Measurements from ENCODE around the gene FBXO46. TPM values are rescaled to one million over a fixed set of nuclear protein-coding genes. Genes with fewer than 3 reads are reported as not detected.

Gene FBXO46
- total and polyA plus RNA-seq, 2 of the 13 experiments (the other 11 are each of a cell fraction or from before 2014, with no cell fraction given), result 6.2 to 6.4 TPM

DNA sequence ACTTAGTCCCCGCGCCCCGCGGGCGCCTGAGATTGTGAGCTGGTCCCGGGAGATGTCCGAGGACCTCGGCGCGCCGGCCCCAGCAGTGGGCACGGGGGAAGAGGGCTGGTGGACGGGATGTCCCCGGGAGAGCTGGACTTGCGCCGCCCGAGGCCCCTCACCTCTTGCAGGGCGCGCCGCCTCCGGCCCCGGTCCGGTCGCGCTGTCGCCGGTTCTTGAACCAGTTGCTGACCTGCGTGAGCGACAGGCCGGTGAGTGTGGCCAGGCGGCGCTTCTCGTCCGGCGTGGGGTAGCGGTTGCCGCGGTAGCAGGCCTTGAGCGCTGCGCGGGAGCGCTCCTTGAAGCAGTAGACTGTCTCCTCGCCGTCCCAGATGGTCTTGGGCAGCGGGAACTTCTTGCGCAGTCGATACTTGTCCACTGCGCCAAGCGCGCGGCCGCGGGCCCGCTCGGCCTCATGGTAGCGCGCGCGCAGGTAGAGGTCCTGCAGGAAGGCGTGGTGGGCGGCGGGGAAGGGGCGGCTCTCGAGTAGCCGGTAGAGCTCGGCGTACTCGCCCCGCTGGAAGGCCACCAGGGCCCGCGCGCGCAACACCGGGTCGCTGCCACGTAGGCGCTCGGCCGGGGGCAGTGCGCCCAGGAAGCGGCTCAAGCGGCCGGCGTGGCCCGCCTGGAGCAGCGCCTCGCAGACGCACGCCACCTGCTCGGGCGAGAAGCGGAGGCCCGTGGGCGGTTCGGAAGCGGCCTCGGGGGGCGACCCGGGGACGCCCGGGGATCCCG, 37.4 kb upstream of the FBXO46 start (continued):
- TF ChIP-seq, protein P1, sequence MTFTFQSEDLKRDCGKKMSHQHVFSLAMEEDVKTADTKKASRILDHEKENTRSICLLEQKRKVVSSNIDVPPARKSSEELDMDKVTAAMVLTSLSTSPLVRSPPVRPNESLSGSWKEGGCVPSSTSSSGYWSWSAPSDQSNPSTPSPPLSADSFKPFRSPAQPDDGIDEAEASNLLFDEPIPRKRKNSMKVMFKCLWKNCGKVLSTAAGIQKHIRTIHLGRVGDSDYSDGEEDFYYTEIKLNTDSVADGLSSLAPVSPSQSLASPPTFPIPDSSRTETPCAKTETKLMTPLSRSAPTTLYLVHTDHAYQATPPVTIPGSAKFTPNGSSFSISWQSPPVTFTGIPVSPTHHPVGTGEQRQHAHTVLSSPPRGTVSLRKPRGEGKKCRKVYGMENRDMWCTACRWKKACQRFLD (CRISPR knock-in tag; IDR thresholded peaks at IDR 0.05; ENCODE audit: borderline replicate concordance), result no peak
- TF ChIP-seq THAP11 (CRISPR knock-in tag; IDR thresholded peaks at IDR 0.05) (peak; percentile 51), PPARG (CRISPR knock-in tag; conservative IDR thresholded peaks at IDR 0.05) (0 out of 2 replicates have a peak, but pooled peaks have one; percentile 8), LCORL (IDR thresholded peaks at IDR 0.05) (no peak), LCORL (CRISPR knock-in tag; IDR thresholded peaks at IDR 0.05) (no peak; the same call in 1 of the 2 replicates), ZNF790 (CRISPR knock-in tag; IDR thresholded peaks at IDR 0.05; ENCODE audit: borderline replicate concordance) (no peak; the same call in 1 of the 2 replicates), ZNF260 (CRISPR knock-in tag; IDR thresholded peaks at IDR 0.05; ENCODE audit: borderline replicate concordance, low read depth) (no peak), ATF1 (CRISPR knock-in tag; IDR thresholded peaks at IDR 0.05) (no peak), ZNF44 (CRISPR knock-in tag; IDR thresholded peaks at IDR 0.05) (no peak), HDAC2 (CRISPR knock-in tag; IDR thresholded peaks at IDR 0.05) (no peak; the same call in 1 of the 2 replicates), ZNF781 (CRISPR knock-in tag; IDR thresholded peaks at IDR 0.05; ENCODE audit: borderline replicate concordance, not compliant biosample characterization) (peak; percentile 60), ZNF761 (CRISPR knock-in tag; conservative IDR thresholded peaks at IDR 0.05) (no peak), ZBTB7A (CRISPR knock-in tag; IDR thresholded peaks at IDR 0.05) (no peak), ZFP36L1 (CRISPR knock-in tag; IDR thresholded peaks at IDR 0.05) (no peak; the same call in none of the 2 replicates), SRF (IDR thresholded peaks at IDR 0.05; ENCODE audit: low read depth, low read length) (no peak), SAP130 (CRISPR knock-in tag; IDR thresholded peaks at IDR 0.05; ENCODE audit: low read depth) (peak; percentile 51), GLI4 (CRISPR knock-in tag; IDR thresholded peaks at IDR 0.05; ENCODE audit: borderline replicate concordance) (no peak), ZNF75D (CRISPR knock-in tag; IDR thresholded peaks at IDR 0.05; ENCODE audit: borderline replicate concordance) (no peak), FLYWCH1 (CRISPR knock-in tag; IDR thresholded peaks at IDR 0.05) (no peak), ZNF446 (CRISPR knock-in tag; IDR thresholded peaks at IDR 0.05) (peak; percentile 67; the same call in 1 of the 2 replicates)
- TF ChIP-seq, protein P2, sequence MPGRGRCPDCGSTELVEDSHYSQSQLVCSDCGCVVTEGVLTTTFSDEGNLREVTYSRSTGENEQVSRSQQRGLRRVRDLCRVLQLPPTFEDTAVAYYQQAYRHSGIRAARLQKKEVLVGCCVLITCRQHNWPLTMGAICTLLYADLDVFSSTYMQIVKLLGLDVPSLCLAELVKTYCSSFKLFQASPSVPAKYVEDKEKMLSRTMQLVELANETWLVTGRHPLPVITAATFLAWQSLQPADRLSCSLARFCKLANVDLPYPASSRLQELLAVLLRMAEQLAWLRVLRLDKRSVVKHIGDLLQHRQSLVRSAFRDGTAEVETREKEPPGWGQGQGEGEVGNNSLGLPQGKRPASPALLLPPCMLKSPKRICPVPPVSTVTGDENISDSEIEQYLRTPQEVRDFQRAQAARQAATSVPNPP (CRISPR knock-in tag; IDR thresholded peaks at IDR 0.05), result no peak
- TF ChIP-seq, protein P3, sequence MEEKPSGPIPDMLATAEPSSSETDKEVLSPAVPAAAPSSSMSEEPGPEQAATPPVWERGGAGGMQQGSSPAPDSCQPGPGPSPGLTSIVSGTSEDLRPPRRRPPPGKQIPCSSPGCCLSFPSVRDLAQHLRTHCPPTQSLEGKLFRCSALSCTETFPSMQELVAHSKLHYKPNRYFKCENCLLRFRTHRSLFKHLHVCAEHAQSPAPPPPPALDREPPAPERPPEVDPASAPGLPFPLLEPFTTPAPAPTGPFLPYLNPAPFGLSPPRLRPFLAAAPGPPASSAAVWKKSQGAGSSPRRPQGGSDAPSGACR (CRISPR knock-in tag; IDR thresholded peaks at IDR 0.05), result no peak
- TF ChIP-seq, protein P4, sequence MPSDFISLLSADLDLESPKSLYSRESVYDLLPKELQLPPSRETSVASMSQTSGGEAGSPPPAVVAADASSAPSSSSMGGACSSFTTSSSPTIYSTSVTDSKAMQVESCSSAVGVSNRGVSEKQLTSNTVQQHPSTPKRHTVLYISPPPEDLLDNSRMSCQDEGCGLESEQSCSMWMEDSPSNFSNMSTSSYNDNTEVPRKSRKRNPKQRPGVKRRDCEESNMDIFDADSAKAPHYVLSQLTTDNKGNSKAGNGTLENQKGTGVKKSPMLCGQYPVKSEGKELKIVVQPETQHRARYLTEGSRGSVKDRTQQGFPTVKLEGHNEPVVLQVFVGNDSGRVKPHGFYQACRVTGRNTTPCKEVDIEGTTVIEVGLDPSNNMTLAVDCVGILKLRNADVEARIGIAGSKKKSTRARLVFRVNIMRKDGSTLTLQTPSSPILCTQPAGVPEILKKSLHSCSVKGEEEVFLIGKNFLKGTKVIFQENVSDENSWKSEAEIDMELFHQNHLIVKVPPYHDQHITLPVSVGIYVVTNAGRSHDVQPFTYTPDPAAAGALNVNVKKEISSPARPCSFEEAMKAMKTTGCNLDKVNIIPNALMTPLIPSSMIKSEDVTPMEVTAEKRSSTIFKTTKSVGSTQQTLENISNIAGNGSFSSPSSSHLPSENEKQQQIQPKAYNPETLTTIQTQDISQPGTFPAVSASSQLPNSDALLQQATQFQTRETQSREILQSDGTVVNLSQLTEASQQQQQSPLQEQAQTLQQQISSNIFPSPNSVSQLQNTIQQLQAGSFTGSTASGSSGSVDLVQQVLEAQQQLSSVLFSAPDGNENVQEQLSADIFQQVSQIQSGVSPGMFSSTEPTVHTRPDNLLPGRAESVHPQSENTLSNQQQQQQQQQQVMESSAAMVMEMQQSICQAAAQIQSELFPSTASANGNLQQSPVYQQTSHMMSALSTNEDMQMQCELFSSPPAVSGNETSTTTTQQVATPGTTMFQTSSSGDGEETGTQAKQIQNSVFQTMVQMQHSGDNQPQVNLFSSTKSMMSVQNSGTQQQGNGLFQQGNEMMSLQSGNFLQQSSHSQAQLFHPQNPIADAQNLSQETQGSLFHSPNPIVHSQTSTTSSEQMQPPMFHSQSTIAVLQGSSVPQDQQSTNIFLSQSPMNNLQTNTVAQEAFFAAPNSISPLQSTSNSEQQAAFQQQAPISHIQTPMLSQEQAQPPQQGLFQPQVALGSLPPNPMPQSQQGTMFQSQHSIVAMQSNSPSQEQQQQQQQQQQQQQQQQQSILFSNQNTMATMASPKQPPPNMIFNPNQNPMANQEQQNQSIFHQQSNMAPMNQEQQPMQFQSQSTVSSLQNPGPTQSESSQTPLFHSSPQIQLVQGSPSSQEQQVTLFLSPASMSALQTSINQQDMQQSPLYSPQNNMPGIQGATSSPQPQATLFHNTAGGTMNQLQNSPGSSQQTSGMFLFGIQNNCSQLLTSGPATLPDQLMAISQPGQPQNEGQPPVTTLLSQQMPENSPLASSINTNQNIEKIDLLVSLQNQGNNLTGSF (CRISPR knock-in tag; IDR thresholded peaks at IDR 0.05), result no peak
